HepG2 (cell line): Measurements from ENCODE around the gene BCAS3. TPM values are rescaled to one million over a fixed set of nuclear protein-coding genes. Genes with fewer than 3 reads are reported as not detected.
A peak's percentile ranks its signal among the peaks of the same experiment; 100 is the strongest.

Experiments
- IKZF5 ChIP-seq: IDR thresholded peaks from 2 replicates; pipeline ENCODE4 v1.6.1; 2018; ENCODE audit warnings: missing genetic modification reagents, mild to moderate bottlenecking, missing compliant biosample characterization
- KLF6 ChIP-seq: IDR thresholded peaks from 2 replicates; pipeline ENCODE4 v1.8.0; 2016; ENCODE audit warnings: missing biosample characterization, missing genetic modification reagents
- MLLT10 ChIP-seq: sonication (generic); formaldehyde crosslinking; IDR thresholded peaks from 2 replicates; pipeline ENCODE4 v1.4.0; 2020; ENCODE audit warnings: missing genetic modification reagents
- SALL2 ChIP-seq: sonication (generic); formaldehyde crosslinking; IDR thresholded peaks from 2 replicates; pipeline ENCODE4 v1.8.1; 2023; ENCODE audit warnings: mild to moderate bottlenecking, missing genetic modification reagents, inconsistent platforms
- SOX5 ChIP-seq: IDR thresholded peaks from 2 replicates; pipeline ENCODE4 v1.6.1; 2016; ENCODE audit warnings: borderline replicate concordance
- TCF7L2 ChIP-seq: IDR thresholded peaks from 2 replicates; pipeline ENCODE4 v1.6.1; 2011; ENCODE audit warnings: mild to moderate bottlenecking, low read depth, low read length, moderate library complexity
- TFAP4 ChIP-seq: sonication (generic); IDR thresholded peaks from 2 replicates; pipeline ENCODE4 v1.6.1; 2016; ENCODE audit warnings: low read depth, borderline replicate concordance
- THAP8 ChIP-seq: sonication (generic); formaldehyde crosslinking; IDR thresholded peaks from 2 replicates; pipeline ENCODE4 v1.5.1; 2020; ENCODE audit warnings: missing genetic modification reagents, mild to moderate bottlenecking, borderline replicate concordance
- ZBTB20 ChIP-seq: sonication (generic); formaldehyde crosslinking; IDR thresholded peaks from 2 replicates; pipeline ENCODE4 v1.8.1; 2023; ENCODE audit warnings: missing genetic modification reagents, low read depth, mild to moderate bottlenecking, borderline replicate concordance
- ZFP91 ChIP-seq: sonication (generic); formaldehyde crosslinking; IDR thresholded peaks from 2 replicates; pipeline ENCODE4 v1.9.0; 2022; ENCODE audit warnings: missing genetic modification reagents, mild to moderate bottlenecking, borderline replicate concordance
- ZNF251 ChIP-seq: sonication (generic); formaldehyde crosslinking; IDR thresholded peaks from 2 replicates; pipeline ENCODE4 v1.9.0; 2021; ENCODE audit warnings: mild to moderate bottlenecking, missing genetic modification reagents
- ZNF274 ChIP-seq: sonication (generic); formaldehyde crosslinking; IDR thresholded peaks from 2 replicates; pipeline ENCODE4 v1.5.1; 2020; ENCODE audit warnings: mild to moderate bottlenecking, missing genetic modification reagents
- ZNF318 ChIP-seq: sonication (generic); formaldehyde crosslinking; IDR thresholded peaks from 2 replicates; pipeline ENCODE4 v1.4.0; 2020; ENCODE audit warnings: mild to moderate bottlenecking, missing genetic modification reagents
- polyA plus RNA-seq, 8 experiments: library from polyadenylated mRNA; depleted of rRNA in 3 of 8; stranded (reverse) in 7 of 8; unstranded in 1 of 8; fragments of >200 nt; fragmentation: Illumina TruSeq in 4 of 8; extraction: Trizol in 4 of 8; gene quantifications; 2 replicates each; pipeline versions ENCODE4 v1.2.1 to v1.2.3, GENCODE V29; 2011 to 2016; ENCODE audit warnings: low read depth in 4 of 8, missing spikeins in 1 of 8, mixed read lengths in 1 of 8; ENCODE audit not compliant: insufficient read depth in 1 of 8
- total RNA-seq, 5 experiments: library from RNA; depleted of rRNA; stranded (reverse); fragments of >200 nt; fragmentation: Illumina TruSeq; extraction: Trizol; gene quantifications; 2 replicates each; pipeline ENCODE4 v1.2.3, GENCODE V29; 2016; ENCODE audit warnings: low read depth in 1 of 5

The BCAS3 gene
- total and polyA plus RNA-seq, 2 of the 13 experiments (the other 11 are each of a cell fraction or from before 2014, with no cell fraction given), result 10.7 to 11.2 TPM

- TF ChIP-seq TCF7L2 (no peak), KLF6 (CRISPR knock-in tag) (0 out of 2 replicates have a peak, but pooled peaks have one; percentile 68), MLLT10 (CRISPR knock-in tag) (no peak), THAP8 (CRISPR knock-in tag) (no peak; the same call in 1 of the 2 replicates), SALL2 (CRISPR knock-in tag) (peak; percentile 68; the same call in 1 of the 2 replicates), ZBTB20 (no peak), SOX5 (CRISPR knock-in tag) (peak; percentile 36; the same call in 1 of the 2 replicates), ZFP91 (CRISPR knock-in tag) (peak; percentile 96), ZNF318 (CRISPR knock-in tag) (no peak), IKZF5 (CRISPR knock-in tag) (peak; percentile 82), TFAP4 (no peak), ZNF274 (peak; percentile 95), ZNF251 (CRISPR knock-in tag) (no peak; the same call in 1 of the 2 replicates)
Observed at GRCh38 chr17:61412143-61412859, 734.6 kb downstream of the BCAS3 start (continued).
